ENCODE results near the gene SRD5A3. TPM values are rescaled to one million over a fixed set of nuclear protein-coding genes. Genes with fewer than 3 reads are reported as not detected.

SRD5A3 gene
- 9.0 and 9.6 TPM in 2 replicates for total RNA-seq

DNA sequence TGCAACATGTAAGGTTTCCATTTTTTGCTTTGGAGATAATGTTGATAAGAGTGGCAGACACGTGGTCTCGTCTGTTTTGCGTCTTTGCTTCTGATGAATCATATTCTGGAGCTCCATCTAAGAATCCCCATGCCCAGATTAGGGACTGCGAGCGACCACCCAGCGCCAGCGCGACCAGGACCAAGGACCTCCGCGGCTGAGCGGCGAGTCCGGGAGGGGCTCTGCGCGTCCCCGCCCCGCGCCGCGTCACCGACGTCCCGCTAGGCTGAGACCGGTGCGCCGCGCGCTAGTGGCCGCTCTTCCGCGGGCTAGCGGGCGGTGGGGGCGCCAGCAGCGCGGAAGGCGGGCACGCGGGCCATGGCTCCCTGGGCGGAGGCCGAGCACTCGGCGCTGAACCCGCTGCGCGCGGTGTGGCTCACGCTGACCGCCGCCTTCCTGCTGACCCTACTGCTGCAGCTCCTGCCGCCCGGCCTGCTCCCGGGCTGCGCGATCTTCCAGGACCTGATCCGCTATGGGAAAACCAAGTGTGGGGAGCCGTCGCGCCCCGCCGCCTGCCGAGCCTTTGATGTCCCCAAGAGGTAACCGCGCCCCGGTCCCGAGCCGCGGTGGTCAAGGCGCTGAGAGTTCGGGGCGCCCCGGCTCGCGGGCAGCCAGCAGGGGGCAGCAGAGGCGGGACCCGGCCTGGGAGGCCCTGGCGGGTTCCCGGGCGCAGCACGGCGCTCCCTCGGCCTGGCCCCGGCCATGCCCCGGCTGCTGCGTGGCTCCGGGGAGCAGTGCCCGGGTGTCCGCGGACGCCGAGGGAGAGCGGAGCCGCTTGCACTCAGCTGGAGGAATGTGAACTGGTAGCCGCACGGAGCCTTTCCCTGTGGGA is at the start of gene SRD5A3:
TSS of gene SRD5A3 (plus strand) at position 263 of the 871 bp plus-strand sequence. CDS start at position 358, 95 bp downstream.
- intact Hi-C loops (cut with micrococcal nuclease): loop anchor here (1.0 to 5.0 kb wide), 13 partner anchors 33 to 1631 kb away; partner anchors contain the start of genes CEP135, CHIC2, CLOCK and EXOC1

- intact Hi-C loops (cut with micrococcal nuclease): no loop called here
Observed at GRCh38 chr4:55297346-55297745, 48.7 kb upstream of the SRD5A3 start.

GRCh38 chr4:55303760-55304165 is 42.3 kb upstream of the SRD5A3 start:
- intact Hi-C loops (cut with micrococcal nuclease): no loop called here

GRCh38 chr4:55304303-55304702 is 41.7 kb upstream of the SRD5A3 start:
- intact Hi-C loops (cut with micrococcal nuclease): no loop called here

DNA sequence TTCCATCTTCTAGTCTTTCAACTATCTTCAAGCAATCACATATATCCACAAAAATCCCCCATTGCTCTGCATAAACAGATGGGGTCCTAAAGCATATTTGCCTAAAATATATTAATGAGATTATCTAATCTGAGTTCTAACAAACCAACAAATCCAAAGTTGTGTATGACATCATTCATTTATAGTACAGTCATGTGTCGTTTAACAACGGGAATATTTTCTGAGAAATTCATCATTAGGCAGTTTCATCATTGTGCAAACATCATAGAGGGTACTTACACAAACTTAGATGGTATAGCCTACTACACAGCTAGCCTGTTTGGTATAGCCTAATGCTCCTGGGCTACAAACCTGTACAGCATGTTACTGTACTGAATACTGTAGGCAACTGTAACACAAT is 38.0 kb upstream of the SRD5A3 start:
- intact Hi-C loops (cut with micrococcal nuclease): no loop called here

DNA sequence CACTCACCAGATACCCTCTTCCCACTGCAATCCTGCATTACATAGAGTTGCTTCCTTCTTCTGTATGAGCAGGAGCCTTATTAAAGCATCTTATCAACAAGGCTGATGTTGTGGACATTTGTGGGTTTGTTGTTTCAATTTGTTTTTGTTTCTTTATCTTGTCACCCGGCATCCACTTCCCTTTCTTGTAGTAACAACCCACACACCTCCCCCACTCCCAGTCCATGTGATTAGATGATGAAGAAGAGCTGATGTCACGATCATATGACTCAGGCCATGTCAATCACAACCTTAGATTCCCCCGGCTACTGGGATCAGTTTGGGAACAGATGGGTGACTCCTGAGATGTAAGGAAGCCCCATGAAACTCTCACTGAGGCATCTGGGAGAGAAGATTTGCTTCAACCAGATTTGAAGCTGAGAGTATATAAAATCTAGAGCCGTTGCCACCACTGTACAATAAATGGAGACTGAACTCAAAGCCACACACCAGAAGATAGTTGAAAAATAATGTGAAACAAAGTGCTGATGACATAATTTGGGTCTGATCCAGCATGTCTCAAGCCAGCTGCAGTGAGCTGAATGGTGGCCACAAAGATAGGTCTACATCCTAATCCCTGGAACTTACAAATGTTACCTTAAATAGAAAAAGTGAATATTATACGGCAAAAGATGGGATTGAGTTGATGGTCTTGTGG is 34.1 kb upstream of the SRD5A3 start:
- intact Hi-C loops (cut with micrococcal nuclease): loop anchor here (1.0 to 2.0 kb wide), 3 partner anchors 35 to 989 kb away; partner anchors contain the start of gene SRD5A3

DNA sequence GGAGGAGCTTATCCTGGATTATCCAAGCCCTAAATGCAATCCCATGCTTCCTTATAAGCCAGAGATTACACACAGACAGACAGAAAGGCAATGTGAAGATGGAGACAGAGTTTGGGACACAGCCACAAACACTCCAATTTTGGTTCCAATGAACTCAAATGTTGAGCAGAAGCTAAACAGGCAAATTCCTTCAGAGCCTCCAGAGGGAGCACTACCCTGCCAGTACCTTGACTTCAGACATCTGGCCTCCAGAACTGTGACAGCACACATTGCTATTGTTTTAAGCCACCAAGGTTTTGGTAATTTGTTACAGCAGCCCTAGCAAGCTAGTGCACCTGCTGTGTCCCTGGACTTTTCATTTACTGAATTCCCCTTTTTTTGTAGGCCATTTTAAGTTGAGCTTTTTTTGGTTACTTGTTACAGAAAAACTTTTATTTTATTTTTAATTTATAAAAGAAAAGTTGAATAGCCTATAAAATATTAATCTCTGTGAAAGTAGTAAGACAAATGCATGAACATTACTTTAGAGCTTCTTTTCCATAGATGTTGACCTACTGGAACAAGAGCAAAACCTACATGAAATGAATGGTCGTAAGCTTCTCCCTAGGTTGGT is 33.4 kb upstream of the SRD5A3 start:
- intact Hi-C loops (cut with micrococcal nuclease): loop anchor here (1.0 to 2.0 kb wide), 3 partner anchors 34 to 989 kb away; partner anchors contain the start of gene SRD5A3

DNA sequence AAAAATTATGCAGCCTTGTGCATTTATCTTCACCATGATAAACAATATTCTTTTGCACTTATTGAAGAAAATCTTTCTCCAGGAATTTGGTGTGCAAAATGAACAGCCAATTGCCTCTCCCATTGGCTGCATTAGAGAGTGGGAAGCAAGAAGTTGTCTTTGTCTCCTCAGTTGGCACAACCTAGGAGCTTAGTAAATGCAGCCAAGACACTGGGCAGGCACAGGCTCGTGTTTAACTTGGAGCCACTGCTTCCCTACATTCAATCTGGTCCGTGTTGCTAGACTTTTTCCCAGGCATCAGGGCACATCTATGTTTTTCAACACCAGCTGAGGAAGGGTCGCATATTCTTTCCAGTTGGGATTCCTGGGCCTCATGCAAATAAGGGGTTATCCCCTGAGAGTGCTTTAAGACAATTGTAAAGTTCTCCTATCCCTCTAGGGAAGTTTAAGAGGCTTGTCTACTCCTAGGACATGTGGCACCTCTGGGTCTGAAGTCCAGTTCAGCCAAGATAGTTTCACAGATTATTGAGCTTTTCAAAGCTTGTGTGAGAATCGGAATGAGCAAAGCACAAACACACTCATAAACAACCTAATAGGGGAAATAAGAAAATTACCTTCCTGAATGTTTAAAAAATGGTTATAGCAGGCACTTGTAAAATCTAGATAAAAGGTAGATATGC is 31.8 kb upstream of the SRD5A3 start:
- intact Hi-C loops (cut with micrococcal nuclease): no loop called here

DNA sequence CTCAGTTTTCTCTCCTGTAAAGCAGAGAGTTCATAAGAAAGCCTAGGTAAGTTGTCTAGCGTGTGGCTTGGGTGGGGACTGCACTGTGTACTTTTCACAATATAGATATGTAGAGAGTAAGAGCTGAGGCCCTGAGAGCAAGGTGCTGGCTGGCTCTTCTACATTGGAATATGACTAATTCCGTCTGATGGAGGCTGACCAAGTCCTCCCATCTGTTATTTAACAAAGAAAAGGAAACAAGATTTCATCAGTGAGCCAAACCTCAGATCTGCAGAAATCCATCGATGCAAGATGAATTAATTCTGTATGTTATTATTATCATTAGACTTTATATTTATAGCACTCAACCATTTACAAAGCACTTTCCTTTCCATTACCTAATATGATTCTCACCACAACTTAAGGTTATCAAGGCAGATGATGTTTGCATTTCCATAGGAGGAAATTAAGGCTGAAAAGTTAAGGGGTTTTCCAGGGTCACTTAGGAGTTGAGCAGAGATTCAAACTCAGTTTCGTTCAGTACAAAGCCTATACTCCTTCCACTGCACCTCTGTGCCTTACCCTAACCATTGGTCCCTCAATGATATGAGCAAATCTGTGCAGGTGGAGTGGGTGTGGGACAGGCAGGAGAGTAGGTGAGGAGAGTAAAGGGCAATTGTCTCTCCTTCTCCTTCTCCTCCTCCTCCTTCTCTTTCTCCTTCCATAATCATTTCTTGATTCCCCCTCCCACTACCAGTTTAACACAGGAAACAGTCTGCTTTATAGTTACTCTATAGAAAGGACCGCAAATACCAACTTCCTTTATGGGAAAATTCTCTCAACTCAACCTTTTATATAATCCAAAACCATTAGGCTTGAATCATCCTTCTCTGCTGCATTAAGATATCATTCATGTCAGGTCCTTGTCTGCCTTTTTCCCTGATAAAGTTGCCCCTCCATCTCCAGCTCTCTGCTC is 27.6 kb upstream of the SRD5A3 start:
- intact Hi-C loops (cut with micrococcal nuclease): no loop called here

GRCh38 chr4:55321707-55322264 is 24.3 kb upstream of the SRD5A3 start:
- intact Hi-C loops (cut with micrococcal nuclease): loop anchor here (1.0 to 2.0 kb wide), 4 partner anchors 137 to 998 kb away; no protein-coding TSS in a partner anchor

GRCh38 chr4:55323375-55323774 is 22.7 kb upstream of the SRD5A3 start:
- intact Hi-C loops (cut with micrococcal nuclease): no loop called here

GRCh38 chr4:55326629-55327028 is 19.4 kb upstream of the SRD5A3 start:
- intact Hi-C loops (cut with micrococcal nuclease): no loop called here

DNA sequence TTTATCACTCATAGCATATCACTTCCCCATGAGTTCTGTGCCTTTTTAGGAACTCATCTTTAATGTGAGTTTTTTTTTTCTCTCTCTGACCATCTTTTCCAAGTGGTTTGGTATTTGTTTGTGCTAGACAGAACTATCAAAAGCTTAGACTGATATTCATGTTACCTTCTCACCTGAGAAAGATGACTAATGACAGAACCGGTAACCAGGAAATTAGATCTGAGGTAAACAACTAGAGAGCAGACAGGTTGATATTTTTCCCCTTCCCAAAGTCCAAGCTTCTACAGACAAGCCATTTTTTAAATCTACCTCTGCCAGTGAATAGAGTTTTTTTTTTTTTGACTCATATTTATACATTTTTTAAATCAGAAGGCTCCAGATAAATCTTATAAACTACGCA is 17.0 kb upstream of the SRD5A3 start:
- intact Hi-C loops (cut with micrococcal nuclease): no loop called here

- intact Hi-C loops (cut with micrococcal nuclease): no loop called here
Observed at GRCh38 chr4:55330241-55330640, 15.8 kb upstream of the SRD5A3 start.

GRCh38 chr4:55336138-55337034 is 9.7 kb upstream of the SRD5A3 start:
- intact Hi-C loops (cut with micrococcal nuclease): no loop called here

GRCh38 chr4:55337944-55338343 is 8.1 kb upstream of the SRD5A3 start:
- intact Hi-C loops (cut with micrococcal nuclease): no loop called here

DNA sequence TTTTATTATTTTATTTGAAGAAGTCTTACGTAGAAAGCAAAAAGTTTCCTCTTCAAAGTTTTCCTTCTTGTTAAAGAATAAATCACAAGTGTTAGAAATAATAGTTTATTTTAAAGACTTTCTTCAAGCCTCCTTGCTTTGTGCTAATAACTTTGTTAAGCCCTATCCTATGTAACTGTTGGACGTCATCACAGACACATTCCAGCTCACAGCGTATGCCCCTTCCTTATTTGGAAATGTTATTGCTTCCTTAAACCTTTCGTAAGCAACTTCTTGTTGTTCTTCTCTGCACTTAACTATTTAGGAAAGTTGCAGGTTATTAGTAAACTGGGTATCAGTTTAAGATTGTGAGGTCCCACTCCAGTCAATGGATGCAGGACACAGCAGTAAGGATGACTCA is 7.6 kb upstream of the SRD5A3 start:
- intact Hi-C loops (cut with micrococcal nuclease): no loop called here

- intact Hi-C loops (cut with micrococcal nuclease): no loop called here
Observed at GRCh38 chr4:55340266-55340665, 5.8 kb upstream of the SRD5A3 start.

DNA sequence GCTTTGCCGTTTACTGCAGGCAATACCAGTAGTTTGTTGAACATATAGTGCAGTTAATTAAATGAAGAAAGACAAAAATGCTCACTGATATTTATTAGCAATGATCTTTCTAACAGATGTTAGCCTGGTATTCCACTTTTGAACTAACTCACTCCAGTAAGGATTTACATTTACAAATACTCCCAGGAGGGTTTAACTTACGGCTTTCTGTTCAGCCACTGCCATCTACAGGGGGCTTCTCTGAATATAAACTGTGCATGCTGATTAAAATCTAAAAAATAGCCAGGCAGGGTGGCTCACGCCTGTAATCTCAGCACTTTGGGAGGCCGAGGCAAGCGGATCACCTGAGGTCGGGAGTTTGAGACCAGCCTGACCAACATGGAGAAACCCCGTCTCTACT is 2.2 kb upstream of the SRD5A3 start:
- intact Hi-C loops (cut with micrococcal nuclease): loop anchor here (2.0 kb wide), 1 partner anchor 1563 kb away; the partner anchor contains the start of gene REST

Data from T-helper 1 cell treated with Interleukin-12 subunit alpha and Interleukin-12 subunit beta and Interleukin-4 antibody, amounts not matched to agents 30 ng/mL and 1 ng/mL, for 36 hours (primary cell).